SK-N-MC (cell line): ENCODE results near the gene DUS2.

Experiments
- DNase-seq: peaks from one replicate; pipeline ENCODE4 v3.0.0-alpha.2; 2011; ENCODE audit warnings: low read depth, low spot score
- H3K27ac ChIP-seq: fragments of 200-600 bp; sonication (generic); 2 replicates; pipeline ENCODE4 v1.5.1; 2016; ENCODE audit warnings: mixed run types
- H3K36me3 ChIP-seq: fragments of 200-600 bp; sonication (generic); 2 replicates; pipeline ENCODE4 v1.6.1; 2017; ENCODE audit warnings: antibody characterized with exemption, low read length, mixed read lengths; ENCODE audit not compliant: insufficient read depth
- H3K4me3 ChIP-seq: fragments of 200-600 bp; sonication (generic); 2 replicates; pipeline ENCODE4 v1.5.1; 2016
- H3K9ac ChIP-seq: fragments of 200-600 bp; sonication (generic); 2 replicates; pipeline ENCODE4 v1.8.0; 2017; ENCODE audit warnings: mixed run types, mixed read lengths; ENCODE audit not compliant: insufficient read length
- H3K9me3 ChIP-seq: fragments of 200-600 bp; sonication (generic); 2 replicates; pipeline ENCODE4 v1.6.1; 2017; ENCODE audit warnings: low read depth, mild to moderate bottlenecking, antibody characterized with exemption, low read length, moderate library complexity, mixed read lengths
- EZH2 ChIP-seq: fragments of 200-600 bp; sonication (generic); IDR thresholded peaks from one replicate; pipeline ENCODE4 v1.6.1; 2017; ENCODE audit warnings: antibody characterized with exemption
- FOXP2 ChIP-seq: optimal IDR thresholded peaks from 2 replicates; pipeline ENCODE3; 2011; ENCODE audit warnings: mild to moderate bottlenecking, moderate library complexity; ENCODE audit not compliant: insufficient read depth; ENCODE audit errors: extremely low read length, control extremely low read depth
- POLR2AphosphoS5 ChIP-seq: IDR thresholded peaks from 2 replicates; pipeline ENCODE4 v1.6.1; 2012; ENCODE audit warnings: mild to moderate bottlenecking, low read depth, low read length, borderline replicate concordance

DUS2 gene

DNA sequence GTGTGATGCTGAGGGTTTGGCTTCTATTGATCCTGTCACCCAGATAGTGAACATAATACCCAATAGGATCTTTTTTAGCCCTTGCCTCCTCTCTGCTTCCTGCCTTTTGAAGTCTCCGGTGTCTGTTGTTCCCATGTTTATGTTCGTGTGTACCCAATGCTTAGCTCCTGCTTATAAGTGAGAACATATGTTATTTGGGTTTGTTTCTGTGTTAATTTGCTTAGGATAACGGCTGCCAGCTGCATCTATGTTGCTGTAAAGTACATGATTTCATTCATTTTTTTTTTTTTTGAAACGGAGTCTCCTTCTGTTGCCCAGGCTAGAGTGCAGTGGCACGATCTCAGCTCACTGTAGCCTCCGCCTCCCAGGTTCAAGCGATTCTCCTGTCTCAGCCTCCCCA, 23.0 kb downstream of the DUS2 start:
- no peak overlapping the region for H3K4me3 ChIP-seq
- no peak for DNase-seq
- H3K27ac ChIP-seq = no peak overlapping the region
- no peaks in the 10 kb centered on the region for H3K9me3 ChIP-seq
- no peaks in the 10 kb centered on the region; the same call in 1 of the 2 replicates for H3K36me3 ChIP-seq
- H3K9ac ChIP-seq = no peak overlapping the region
- TF ChIP-seq FOXP2 (no peak), EZH2 (no peak), POLR2AphosphoS5 (no peak)

DNA sequence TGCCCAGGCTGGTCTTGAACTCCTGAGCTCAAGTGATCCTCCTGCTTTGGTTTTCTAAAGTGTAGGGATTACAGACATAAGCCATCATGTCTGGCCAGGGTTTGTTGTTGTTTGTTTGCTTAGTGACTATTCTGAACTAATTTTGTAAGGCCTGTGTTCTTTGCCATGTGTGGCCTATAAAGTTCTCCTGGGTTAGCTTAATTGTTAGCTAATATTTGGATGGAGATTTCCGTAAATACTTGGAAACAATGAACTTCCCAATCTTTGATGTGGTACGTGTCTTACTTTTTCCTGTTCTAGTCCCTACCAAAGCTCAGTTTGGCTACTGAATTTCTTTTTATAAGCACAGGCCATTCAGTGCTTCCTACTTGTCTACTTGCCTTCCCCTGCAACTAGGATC, 24.9 kb downstream of the DUS2 start:
- Histone ChIP-seq H3K27ac (no peak overlapping the region), H3K9ac (no peak overlapping the region), H3K9me3 (no peaks in the 10 kb centered on the region), H3K4me3 (no peak overlapping the region), H3K36me3 (no peaks in the 10 kb centered on the region; the same call in 1 of the 2 replicates)
- DNase-seq = no peak
- TF ChIP-seq POLR2AphosphoS5 = no peak
- no peak for TF ChIP-seq EZH2
- no peak for TF ChIP-seq FOXP2

- Histone ChIP-seq H3K27ac (no peak overlapping the region), H3K36me3 (no peaks in the 10 kb centered on the region; the same call in 1 of the 2 replicates), H3K9me3 (no peaks in the 10 kb centered on the region), H3K9ac (no peak overlapping the region), H3K4me3 (no peak overlapping the region)
- no peak for TF ChIP-seq POLR2AphosphoS5
- no peak for TF ChIP-seq EZH2
- no peak for TF ChIP-seq FOXP2
- no peak for DNase-seq
Observed at GRCh38 chr16:68049449-68049848, 26.4 kb downstream of the DUS2 start.

DNA sequence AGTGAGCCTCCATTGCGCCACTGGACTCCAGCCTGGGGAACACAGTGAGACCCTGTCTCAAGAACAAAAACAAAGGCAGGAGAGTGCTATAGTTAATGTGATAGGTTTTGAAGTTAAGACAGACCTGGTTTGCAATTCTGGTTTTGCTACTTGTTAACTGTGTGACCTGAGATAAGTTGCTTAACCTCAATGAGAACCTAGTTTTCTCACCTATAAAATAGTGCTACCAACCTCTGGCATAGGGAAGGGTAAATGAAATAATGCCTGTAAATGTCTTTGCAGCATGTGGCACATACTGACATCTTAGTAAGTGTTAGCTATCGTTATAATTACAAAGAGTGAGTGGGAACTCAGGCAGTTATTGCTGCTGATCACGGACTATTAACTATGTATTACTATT, 32.3 kb downstream of the DUS2 start:
- DNase-seq = no peak
- TF ChIP-seq EZH2 = no peak
- TF ChIP-seq POLR2AphosphoS5 = no peak
- TF ChIP-seq FOXP2 = no peak
- H3K27ac ChIP-seq = no peak overlapping the region
- no peaks in the 10 kb centered on the region for H3K9me3 ChIP-seq
- no peak overlapping the region for H3K9ac ChIP-seq
- H3K4me3 ChIP-seq = no peak overlapping the region
- peaks cover 5% of the 10 kb centered on the region; the same call in 1 of the 2 replicates for H3K36me3 ChIP-seq

- Histone ChIP-seq H3K9ac (no peak overlapping the region), H3K4me3 (no peak overlapping the region), H3K9me3 (no peaks in the 10 kb centered on the region), H3K27ac (no peak overlapping the region), H3K36me3 (peaks cover 5% of the 10 kb centered on the region; the same call in 1 of the 2 replicates)
- no peak for DNase-seq
- TF ChIP-seq EZH2 (no peak), FOXP2 (no peak), POLR2AphosphoS5 (no peak)
Observed at GRCh38 chr16:68059804-68060203, 36.7 kb downstream of the DUS2 start.

- no peak for DNase-seq
- Histone ChIP-seq H3K9ac (no peak overlapping the region), H3K4me3 (no peak overlapping the region), H3K9me3 (no peaks in the 10 kb centered on the region), H3K36me3 (peaks cover under 1% of the 10 kb centered on the region; the same call in 1 of the 2 replicates), H3K27ac (no peak overlapping the region)
- TF ChIP-seq FOXP2 = no peak
- no peak for TF ChIP-seq POLR2AphosphoS5
- TF ChIP-seq EZH2 = no peak
Observed at GRCh38 chr16:68061396-68061795, 38.3 kb downstream of the DUS2 start.

DNA sequence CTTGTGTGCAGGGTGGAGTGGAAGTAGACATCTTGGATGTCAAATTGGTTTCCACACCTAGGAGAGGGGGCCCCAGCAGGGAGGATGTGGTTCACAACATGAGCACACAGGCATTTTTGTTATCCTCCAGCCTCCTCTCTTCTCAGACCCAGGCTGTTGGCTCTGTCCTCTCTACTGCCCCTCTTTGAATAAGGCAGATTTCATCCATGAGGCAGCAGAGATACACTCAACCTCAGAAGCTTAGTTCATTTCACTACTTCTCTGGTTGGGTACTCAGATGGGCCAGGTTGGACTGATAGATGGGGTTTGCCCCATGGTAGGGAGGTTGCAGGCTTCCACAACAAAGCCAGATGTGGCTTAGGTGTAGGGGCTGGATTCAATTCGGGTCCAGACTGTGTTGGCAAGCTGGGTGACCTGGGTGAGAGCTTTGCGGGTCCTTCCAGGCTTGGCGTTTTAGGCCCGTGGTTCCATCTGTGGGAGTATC, 39.9 kb downstream of the DUS2 start:
- no peak for DNase-seq
- Histone ChIP-seq H3K27ac (no peak overlapping the region), H3K4me3 (no peak overlapping the region), H3K9ac (no peak overlapping the region), H3K36me3 (no peaks in the 10 kb centered on the region), H3K9me3 (no peaks in the 10 kb centered on the region)
- TF ChIP-seq FOXP2 (no peak), POLR2AphosphoS5 (no peak), EZH2 (no peak)

DNA sequence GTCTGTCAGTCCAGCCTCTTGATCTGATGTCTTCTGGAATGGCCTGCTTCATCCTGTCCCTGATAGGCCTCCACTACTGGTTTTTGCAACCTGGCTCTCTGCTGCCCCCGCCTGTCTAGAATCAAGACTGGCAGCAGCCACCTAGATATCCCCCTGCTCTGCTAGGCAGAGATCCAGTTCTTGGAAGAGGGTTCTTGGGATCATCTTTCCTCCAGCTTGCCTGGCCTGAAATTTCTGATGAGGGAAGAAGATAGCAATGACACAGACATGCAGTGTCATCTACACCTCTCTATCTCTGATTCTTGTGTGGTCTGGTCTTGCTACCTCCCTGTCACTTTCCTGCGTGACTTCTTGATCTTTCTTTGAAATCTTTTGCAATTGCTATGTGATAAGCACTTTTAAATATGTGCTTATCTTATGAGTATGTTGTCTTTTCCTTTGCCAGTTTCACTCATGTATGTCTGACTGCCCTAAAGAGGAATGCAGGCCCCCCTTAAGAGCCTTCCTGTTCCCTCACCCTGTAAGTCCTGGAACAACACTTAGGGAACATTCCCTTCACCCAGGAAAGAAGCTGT, 41.8 kb downstream of the DUS2 start:
- no peak for TF ChIP-seq EZH2
- no peak for TF ChIP-seq FOXP2
- no peak for TF ChIP-seq POLR2AphosphoS5
- no peak overlapping the region for H3K9ac ChIP-seq
- no peaks in the 10 kb centered on the region for H3K36me3 ChIP-seq
- H3K27ac ChIP-seq = no peak overlapping the region
- H3K9me3 ChIP-seq = no peaks in the 10 kb centered on the region
- DNase-seq = no peak
- no peak overlapping the region for H3K4me3 ChIP-seq
